ENCODE results near the gene MYH7.

DNA sequence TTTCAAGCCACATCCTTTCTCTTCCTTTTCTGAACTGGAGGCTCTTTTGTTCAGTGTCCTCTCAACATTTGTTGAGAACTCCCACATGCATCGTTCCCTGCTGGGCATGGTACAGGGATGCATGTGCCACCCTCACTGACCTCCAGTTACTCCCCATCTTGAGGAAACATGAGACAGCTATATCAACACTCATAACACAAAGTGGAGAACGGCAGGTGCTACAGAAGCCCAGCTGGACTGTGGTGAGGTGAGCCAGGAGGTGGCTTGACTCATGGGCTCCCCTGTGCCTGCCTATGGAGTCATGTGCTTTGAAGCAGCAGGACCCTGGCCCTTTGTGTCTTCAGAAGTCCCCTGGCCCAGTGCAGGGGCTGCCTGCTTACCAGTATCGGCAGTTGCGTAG lies 37.1 kb downstream of the MYH7 start:
- TF ChIP-seq, protein P1, sequence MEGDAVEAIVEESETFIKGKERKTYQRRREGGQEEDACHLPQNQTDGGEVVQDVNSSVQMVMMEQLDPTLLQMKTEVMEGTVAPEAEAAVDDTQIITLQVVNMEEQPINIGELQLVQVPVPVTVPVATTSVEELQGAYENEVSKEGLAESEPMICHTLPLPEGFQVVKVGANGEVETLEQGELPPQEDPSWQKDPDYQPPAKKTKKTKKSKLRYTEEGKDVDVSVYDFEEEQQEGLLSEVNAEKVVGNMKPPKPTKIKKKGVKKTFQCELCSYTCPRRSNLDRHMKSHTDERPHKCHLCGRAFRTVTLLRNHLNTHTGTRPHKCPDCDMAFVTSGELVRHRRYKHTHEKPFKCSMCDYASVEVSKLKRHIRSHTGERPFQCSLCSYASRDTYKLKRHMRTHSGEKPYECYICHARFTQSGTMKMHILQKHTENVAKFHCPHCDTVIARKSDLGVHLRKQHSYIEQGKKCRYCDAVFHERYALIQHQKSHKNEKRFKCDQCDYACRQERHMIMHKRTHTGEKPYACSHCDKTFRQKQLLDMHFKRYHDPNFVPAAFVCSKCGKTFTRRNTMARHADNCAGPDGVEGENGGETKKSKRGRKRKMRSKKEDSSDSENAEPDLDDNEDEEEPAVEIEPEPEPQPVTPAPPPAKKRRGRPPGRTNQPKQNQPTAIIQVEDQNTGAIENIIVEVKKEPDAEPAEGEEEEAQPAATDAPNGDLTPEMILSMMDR (IDR thresholded peaks at IDR 0.05; ENCODE audit: insufficient read depth, low read depth, low read length), result no peak
- no peak for TF ChIP-seq EZH2 (IDR thresholded peaks at IDR 0.05; ENCODE audit: insufficient read depth, low read length)

Measured in astrocyte (in vitro differentiated cells and primary cell).